IPS DF 6.9 (cell line): ENCODE measurements around the gene ZFP92.

Experiments used
- DNase-seq: peaks from one replicate; pipeline ENCODE4 v3.0.0-alpha.2; 2013; ENCODE audit warnings: low read depth, low spot score
- H3K27ac ChIP-seq: one replicate; pipeline ENCODE4 v1.5.1; 2013; ENCODE audit warnings: low read length, control low read depth
- H3K27me3 ChIP-seq: 2 replicates; pipeline ENCODE4 v1.6.1; 2013; ENCODE audit warnings: mild to moderate bottlenecking, low read length; ENCODE audit not compliant: control insufficient read depth, insufficient read depth
- H3K36me3 ChIP-seq: 2 replicates; pipeline ENCODE4 v1.6.1; 2013; ENCODE audit warnings: low read length; ENCODE audit not compliant: control insufficient read depth, insufficient read depth
- H3K4me1 ChIP-seq: 2 replicates; pipeline ENCODE4 v1.6.1; 2013; ENCODE audit warnings: low read length; ENCODE audit not compliant: control insufficient read depth, insufficient read depth
- H3K4me3 ChIP-seq: 2 replicates; pipeline ENCODE4 v1.5.1; 2013; ENCODE audit warnings: mild to moderate bottlenecking, low read length
- H3K9me3 ChIP-seq: 2 replicates; pipeline ENCODE4 v1.6.1; 2013; ENCODE audit warnings: low read length, inconsistent platforms; ENCODE audit not compliant: control insufficient read depth, insufficient read depth
- WGBS: extraction: QIAGEN DNeasy Blood & Tissue Kit; methylation state at CpG from one replicate; pipeline ENCODE4 v1.1.7; 2013; ENCODE audit warnings: mixed read lengths, missing lambda C conversion rate; ENCODE audit not compliant: insufficient read length, insufficient coverage; 5-methylcytosine and 5-hydroxymethylcytosine counted together

The ZFP92 gene

GRCh38 chrX:153440556-153441135 is 29.4 kb downstream of the ZFP92 start:
- no peak overlapping the region for H3K4me3 ChIP-seq
- no peaks in the 10 kb centered on the region for H3K4me1 ChIP-seq
- WGBS = no CpG with 5 or more reads among the region's 13 CpGs
- no peak for DNase-seq
- no peak overlapping the region for H3K27ac ChIP-seq
- H3K36me3 ChIP-seq = no peaks in the 10 kb centered on the region
- no peaks in the 10 kb centered on the region for H3K27me3 ChIP-seq
- no peaks in the 10 kb centered on the region for H3K9me3 ChIP-seq

- WGBS = no CpG with 5 or more reads among the region's 7 CpGs
- Histone ChIP-seq H3K4me3 (no peak overlapping the region), H3K4me1 (no peaks in the 10 kb centered on the region), H3K36me3 (no peaks in the 10 kb centered on the region), H3K9me3 (no peaks in the 10 kb centered on the region), H3K27ac (no peak overlapping the region), H3K27me3 (no peaks in the 10 kb centered on the region)
- DNase-seq = no peak
Measured at GRCh38 chrX:153441296-153441695, 30.0 kb downstream of the ZFP92 start.

- no peak for DNase-seq
- no peaks in the 10 kb centered on the region for H3K9me3 ChIP-seq
- no peaks in the 10 kb centered on the region for H3K36me3 ChIP-seq
- no peak overlapping the region for H3K27ac ChIP-seq
- no peaks in the 10 kb centered on the region; the same call in 1 of the 2 replicates for H3K4me1 ChIP-seq
- H3K4me3 ChIP-seq = no peak overlapping the region
- no CpG with 5 or more reads among the region's 9 CpGs for WGBS
- no peaks in the 10 kb centered on the region for H3K27me3 ChIP-seq
Measured at GRCh38 chrX:153441981-153442380, 30.7 kb downstream of the ZFP92 start.

GRCh38 chrX:153442463-153442862 is 31.2 kb downstream of the ZFP92 start:
- Histone ChIP-seq H3K27me3 (no peaks in the 10 kb centered on the region), H3K4me1 (no peaks in the 10 kb centered on the region; the same call in 1 of the 2 replicates), H3K4me3 (no peak overlapping the region), H3K9me3 (no peaks in the 10 kb centered on the region), H3K36me3 (no peaks in the 10 kb centered on the region), H3K27ac (no peak overlapping the region)
- WGBS = no CpG with 5 or more reads among the region's 5 CpGs
- no peak for DNase-seq

GRCh38 chrX:153443476-153444332 is 32.4 kb downstream of the ZFP92 start:
- no peak for DNase-seq
- Histone ChIP-seq H3K4me3 (no peak overlapping the region), H3K9me3 (no peaks in the 10 kb centered on the region), H3K27ac (no peak overlapping the region), H3K36me3 (no peaks in the 10 kb centered on the region), H3K27me3 (no peaks in the 10 kb centered on the region), H3K4me1 (no peaks in the 10 kb centered on the region; the same call in 1 of the 2 replicates)
- no CpG with 5 or more reads among the region's 25 CpGs for WGBS

- H3K27ac ChIP-seq = no peak overlapping the region
- no CpG with 5 or more reads among the region's 37 CpGs for WGBS
- no peaks in the 10 kb centered on the region; the same call in 1 of the 2 replicates for H3K4me1 ChIP-seq
Measured at GRCh38 chrX:153444333-153445011, 33.2 kb downstream of the ZFP92 start.

GRCh38 chrX:153445106-153445855 is 34.0 kb downstream of the ZFP92 start:
- Histone ChIP-seq H3K9me3 (no peaks in the 10 kb centered on the region), H3K27me3 (no peaks in the 10 kb centered on the region), H3K4me3 (no peak overlapping the region), H3K4me1 (no peaks in the 10 kb centered on the region; the same call in 1 of the 2 replicates), H3K36me3 (no peaks in the 10 kb centered on the region), H3K27ac (no peak overlapping the region)
- WGBS = no CpG with 5 or more reads among the region's 35 CpGs
- DNase-seq = no peak

More at GRCh38 chrX:153444333-153445011, 33.2 kb downstream of the ZFP92 start:
- Histone ChIP-seq H3K4me3 (no peak overlapping the region), H3K9me3 (no peaks in the 10 kb centered on the region), H3K36me3 (no peaks in the 10 kb centered on the region), H3K27me3 (no peaks in the 10 kb centered on the region)
- DNase-seq = no peak

GRCh38 chrX:153445856-153446635 is 34.8 kb downstream of the ZFP92 start, which contains the start of gene TREX2:
TSS of gene TREX2 (minus strand) at chrX:153446056. CDS start at chrX:153445430, 626 bp downstream.
- DNase-seq = no peak
- Histone ChIP-seq H3K27me3 (no peaks in the 10 kb centered on the region), H3K36me3 (no peaks in the 10 kb centered on the region), H3K4me3 (no peak within 1 kb of the TSS), H3K27ac (no peak within 1 kb of the TSS), H3K9me3 (no peaks in the 10 kb centered on the region), H3K4me1 (no peaks in the 10 kb centered on the region; the same call in 1 of the 2 replicates)
- WGBS = no CpG with 5 or more reads among the region's 30 CpGs

GRCh38 chrX:153446636-153446936 is 35.3 kb downstream of the ZFP92 start:
- Histone ChIP-seq H3K4me1 (no peaks in the 10 kb centered on the region; the same call in 1 of the 2 replicates), H3K27ac (no peak overlapping the region), H3K27me3 (no peaks in the 10 kb centered on the region), H3K4me3 (no peak overlapping the region), H3K9me3 (no peaks in the 10 kb centered on the region), H3K36me3 (no peaks in the 10 kb centered on the region)
- DNase-seq = no peak
- WGBS = no CpG with 5 or more reads among the region's 10 CpGs
